GM10248 (cell line): ENCODE results near the gene CDC20.
A peak's percentile ranks its signal among the peaks of the same experiment; 100 is the strongest.

Experiments
- CTCF ChIA-PET: fragments of 300-600 bp; sonication (Branson Sonifier 250); formaldehyde crosslinking; extraction: SDS; loops from one replicate; lab custom pipeline; 2021; ENCODE audit warnings: antibody characterized with exemption; lab: Yijun Ruan, JAX
- POLR2A ChIA-PET: fragments of 350-650 bp; sonication (Branson Sonifier 250); formaldehyde crosslinking; extraction: SDS; loops from one replicate; lab custom pipeline; 2020; ENCODE audit warnings: antibody characterized with exemption; lab: Yijun Ruan, JAX
- DNase-seq: peaks from one replicate; pipeline ENCODE4 v3.0.0; 2012; ENCODE audit errors: extremely low spot score
- CTCF ChIP-seq: IDR thresholded peaks from 2 replicates; pipeline ENCODE4 v1.5.1; 2012; ENCODE audit warnings: mild to moderate bottlenecking, low read depth; ENCODE audit errors: extremely low read depth, missing control alignments, control extremely low read depth

The CDC20 gene

GRCh38 chr1:43363283-43363934 is 4.6 kb downstream of the CDC20 start:
- DNase-seq = no peak
- POLR2A ChIA-PET = no interaction called here
- CTCF ChIA-PET = no interaction called here
- TF ChIP-seq CTCF = no peak

- TF ChIP-seq CTCF = no peak
- ChIA-PET POLR2A (no interaction called here), CTCF (no interaction called here)
- no peak for DNase-seq
Measured at GRCh38 chr1:43363935-43364525, 5.2 kb downstream of the CDC20 start.

- no peak for TF ChIP-seq CTCF
- DNase-seq = no peak
- ChIA-PET POLR2A (no interaction called here), CTCF (no interaction called here)
Measured at GRCh38 chr1:43365678-43366077, 6.9 kb downstream of the CDC20 start.

- POLR2A ChIA-PET = interaction anchor here (0.6 to 2.0 kb wide), 2 partner anchors 8 to 76 kb away, joined by 6 to 13 read pairs; partner anchors contain the start of gene CDC20
- CTCF ChIA-PET = interaction anchor here (2.7 kb wide), 1 partner anchor 8 kb away, joined by 11 read pairs; the partner anchor contains the start of gene CDC20
Measured at GRCh38 chr1:43366179-43366578, 7.4 kb downstream of the CDC20 start.

GRCh38 chr1:43366601-43367025 is 7.8 kb downstream of the CDC20 start:
- ChIA-PET CTCF (interaction anchor here (2.7 kb wide), 1 partner anchor 9 kb away, joined by 11 read pairs; the partner anchor contains the start of gene CDC20), POLR2A (interaction anchor here (0.6 to 2.0 kb wide), 2 partner anchors 8 to 75 kb away, joined by 6 to 13 read pairs; partner anchors contain the start of gene CDC20)
- no peak for DNase-seq
- TF ChIP-seq CTCF = no peak

More at GRCh38 chr1:43366179-43366578, 7.4 kb downstream of the CDC20 start:
- TF ChIP-seq CTCF = no peak
- no peak for DNase-seq

GRCh38 chr1:43367026-43367903 is 8.5 kb downstream of the CDC20 start:
- ChIA-PET POLR2A (interaction anchor here (0.5 to 2.0 kb wide), 9 partner anchors 9 to 1537 kb away, joined by 3 to 13 read pairs (median 4); partner anchors contain the start of genes CDC20, HYI and KDM4A), CTCF (interaction anchor here (0.9 to 2.7 kb wide), 8 partner anchors 7 to 141 kb away, joined by 3 to 11 read pairs (median 4); partner anchors contain the start of gene CDC20)
- no peak for TF ChIP-seq CTCF
- DNase-seq = peak; percentile 81
